Measurements from ENCODE around the gene SLC25A47. TPM values are rescaled to one million over a fixed set of nuclear protein-coding genes. Genes with fewer than 3 reads are reported as not detected.
"Not testable (repeated sequence)": the region's sequence is repeated elsewhere in the genome, so short reads cannot be mapped to it uniquely, and the experiment has no call there.

The SLC25A47 gene
- total RNA-seq, 1 donor from 2014 or later, result not detected

GRCh38 chr14:100288382-100289185 lies 34.6 kb upstream of the SLC25A47 start:
- ATAC-seq (no peak), DNase-seq (ENCODE audit: missing footprints) (no peak)
- intact Hi-C loops (cut with DNase I), result loop anchor here (5.0 kb wide), 1 partner anchor 89 kb away; the partner anchor contains the start of gene WDR25

GRCh38 chr14:100289916-100290606 lies 33.1 kb upstream of the SLC25A47 start:
- no peak for DNase-seq (ENCODE audit: missing footprints)
- intact Hi-C loops (cut with DNase I), result loop anchor here (5.0 kb wide), 1 partner anchor 87 kb away; the partner anchor contains the start of gene WDR25
- no peak for ATAC-seq

- intact Hi-C loops (cut with DNase I), result no loop called here
- no peak for DNase-seq (ENCODE audit: missing footprints)
- no peak for ATAC-seq
These were observed 32.4 kb upstream of the SLC25A47 start for GRCh38 chr14:100290607-100291304.

GRCh38 chr14:100291305-100292075 lies 31.6 kb upstream of the SLC25A47 start:
- intact Hi-C loops (cut with DNase I), result no loop called here
- ATAC-seq (no peak), DNase-seq (ENCODE audit: missing footprints) (no peak)

GRCh38 chr14:100292301-100292775 lies 30.8 kb upstream of the SLC25A47 start:
- ATAC-seq, result no peak
- DNase-seq (ENCODE audit: missing footprints), result no peak
- intact Hi-C loops (cut with DNase I), result no loop called here

GRCh38 chr14:100292776-100293461 lies 30.2 kb upstream of the SLC25A47 start:
- ATAC-seq, result no peak
- intact Hi-C loops (cut with DNase I), result no loop called here
- no peak for DNase-seq (ENCODE audit: missing footprints)

GRCh38 chr14:100293497-100294212 lies 29.5 kb upstream of the SLC25A47 start:
- DNase-seq (ENCODE audit: missing footprints) (no peak), ATAC-seq (no peak)
- intact Hi-C loops (cut with DNase I), result no loop called here

GRCh38 chr14:100294213-100294962 lies 28.8 kb upstream of the SLC25A47 start:
- ATAC-seq (peak; percentile 76), DNase-seq (ENCODE audit: missing footprints) (no peak)
- intact Hi-C loops (cut with DNase I), result no loop called here

GRCh38 chr14:100294963-100295330 lies 28.2 kb upstream of the SLC25A47 start:
- ATAC-seq (no peak), DNase-seq (ENCODE audit: missing footprints) (no peak)
- intact Hi-C loops (cut with DNase I), result no loop called here

GRCh38 chr14:100295376-100296105 lies 27.6 kb upstream of the SLC25A47 start:
- intact Hi-C loops (cut with DNase I), result no loop called here
- no peak for DNase-seq (ENCODE audit: missing footprints)
- no peak for ATAC-seq

- no peak for ATAC-seq
- no peak for DNase-seq (ENCODE audit: missing footprints)
- intact Hi-C loops (cut with DNase I), result no loop called here
These were observed 27.0 kb upstream of the SLC25A47 start for GRCh38 chr14:100296106-100296651.

GRCh38 chr14:100296729-100297128 lies 26.4 kb upstream of the SLC25A47 start:
- intact Hi-C loops (cut with DNase I); ATAC-seq; DNase-seq (ENCODE audit: missing footprints): not testable (repeated sequence)

GRCh38 chr14:100297320-100298300 lies 25.5 kb upstream of the SLC25A47 start:
- DNase-seq (ENCODE audit: missing footprints) (peak; percentile 89), ATAC-seq (peak; percentile 86)
- intact Hi-C loops (cut with DNase I), result no loop called here

GRCh38 chr14:100298551-100299237 lies 24.4 kb upstream of the SLC25A47 start:
- no peak for DNase-seq (ENCODE audit: missing footprints)
- intact Hi-C loops (cut with DNase I), result no loop called here
- no peak for ATAC-seq
